DND-41 (cell line): ENCODE data around the gene GTSF1L.

ENCODE experiments used
- EZH2 ChIP-seq: IDR thresholded peaks from 3 replicates; pipeline ENCODE4 v1.6.1; 2012; ENCODE audit warnings: borderline replicate concordance, low read depth, mild to moderate bottlenecking, moderate library complexity, low read length, inconsistent platforms; ENCODE audit not compliant: severe bottlenecking
- TF ChIP-seq, protein P1 (sequence below): IDR thresholded peaks from 2 replicates; pipeline ENCODE4 v1.5.1; 2012; ENCODE audit warnings: borderline replicate concordance, low read length, moderate library complexity, mild to moderate bottlenecking; ENCODE audit not compliant: poor library complexity, severe bottlenecking; ENCODE audit errors: extremely low read depth

GRCh38 chr20:43711098-43711654 lies 15.6 kb downstream of the GTSF1L start:
- TF ChIP-seq, protein P1, sequence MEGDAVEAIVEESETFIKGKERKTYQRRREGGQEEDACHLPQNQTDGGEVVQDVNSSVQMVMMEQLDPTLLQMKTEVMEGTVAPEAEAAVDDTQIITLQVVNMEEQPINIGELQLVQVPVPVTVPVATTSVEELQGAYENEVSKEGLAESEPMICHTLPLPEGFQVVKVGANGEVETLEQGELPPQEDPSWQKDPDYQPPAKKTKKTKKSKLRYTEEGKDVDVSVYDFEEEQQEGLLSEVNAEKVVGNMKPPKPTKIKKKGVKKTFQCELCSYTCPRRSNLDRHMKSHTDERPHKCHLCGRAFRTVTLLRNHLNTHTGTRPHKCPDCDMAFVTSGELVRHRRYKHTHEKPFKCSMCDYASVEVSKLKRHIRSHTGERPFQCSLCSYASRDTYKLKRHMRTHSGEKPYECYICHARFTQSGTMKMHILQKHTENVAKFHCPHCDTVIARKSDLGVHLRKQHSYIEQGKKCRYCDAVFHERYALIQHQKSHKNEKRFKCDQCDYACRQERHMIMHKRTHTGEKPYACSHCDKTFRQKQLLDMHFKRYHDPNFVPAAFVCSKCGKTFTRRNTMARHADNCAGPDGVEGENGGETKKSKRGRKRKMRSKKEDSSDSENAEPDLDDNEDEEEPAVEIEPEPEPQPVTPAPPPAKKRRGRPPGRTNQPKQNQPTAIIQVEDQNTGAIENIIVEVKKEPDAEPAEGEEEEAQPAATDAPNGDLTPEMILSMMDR, result no peak
- TF ChIP-seq EZH2, result no peak
